T47D (cell line): Measurements from ENCODE around the gene DNAH11.

Experiments used
- DNase-seq, 2 experiments: peaks; one replicate each; pipeline versions ENCODE4 v3.0.0 to v3.0.0-alpha.2; 2011 to 2012; ENCODE audit warnings: low read depth in 1 of 2, low spot score in 1 of 2
- JUND ChIP-seq: IDR thresholded peaks from 2 replicates; pipeline ENCODE4 v1.6.1; 2012; ENCODE audit warnings: low read depth
- in situ Hi-C: cut with HindIII; loops from 2 replicates; pipeline ENCODE4 v1.10.0; 2016; ENCODE audit warnings: low sequenced_read_pairs, low pct_unique_long_range_greater_than_20kb

DNAH11 gene

GRCh38 chr7:21616091-21616490 lies 73.3 kb downstream of the DNAH11 start:
- DNase-seq, result no peak
- no peak for TF ChIP-seq JUND
- in situ Hi-C loops, result no loop called here

DNA sequence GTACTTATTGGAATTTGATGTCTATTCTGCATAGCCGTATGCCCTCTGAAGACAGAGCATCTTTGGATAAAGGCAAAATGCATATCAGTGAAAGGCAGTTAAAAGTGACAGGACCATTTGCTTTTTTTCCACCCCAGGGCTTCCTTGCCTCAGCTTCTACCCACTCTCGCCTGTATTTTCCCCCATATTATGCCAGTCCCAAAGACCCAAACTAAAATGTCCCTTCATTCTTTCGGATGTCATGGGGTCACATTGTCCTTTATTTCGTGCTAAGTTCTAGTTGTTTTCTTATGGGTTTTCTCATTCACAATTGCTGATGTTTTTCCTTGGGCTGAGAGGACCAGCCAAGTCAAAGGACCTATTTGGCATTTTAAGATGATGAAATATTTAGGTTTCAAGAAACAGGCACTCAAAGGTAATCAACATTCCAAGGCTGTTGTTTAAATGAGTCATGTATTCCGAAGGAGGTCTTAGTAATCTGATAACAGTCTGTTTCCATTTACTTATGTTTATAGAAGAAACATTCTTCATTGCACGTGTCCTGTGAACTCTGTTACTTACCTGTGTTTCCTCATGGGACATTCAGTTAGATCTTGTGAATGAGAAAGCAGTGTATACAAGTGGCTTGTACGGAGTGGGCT lies 74.1 kb downstream of the DNAH11 start:
- TF ChIP-seq JUND, result 0 out of 2 replicates have a peak, but pooled peaks have one; percentile 28
- in situ Hi-C loops, result no loop called here
- DNase-seq, result peak in 1 of 2 experiments; percentile 39

GRCh38 chr7:21617513-21617912 lies 74.7 kb downstream of the DNAH11 start:
- TF ChIP-seq JUND, result no peak
- in situ Hi-C loops, result no loop called here
- DNase-seq, result no peak

GRCh38 chr7:21617916-21618390 lies 75.1 kb downstream of the DNAH11 start:
- TF ChIP-seq JUND, result no peak
- in situ Hi-C loops, result no loop called here
- DNase-seq, result peak in 1 of 2 experiments; percentile 47

GRCh38 chr7:21618706-21619105 lies 75.9 kb downstream of the DNAH11 start:
- no peak for TF ChIP-seq JUND

DNA sequence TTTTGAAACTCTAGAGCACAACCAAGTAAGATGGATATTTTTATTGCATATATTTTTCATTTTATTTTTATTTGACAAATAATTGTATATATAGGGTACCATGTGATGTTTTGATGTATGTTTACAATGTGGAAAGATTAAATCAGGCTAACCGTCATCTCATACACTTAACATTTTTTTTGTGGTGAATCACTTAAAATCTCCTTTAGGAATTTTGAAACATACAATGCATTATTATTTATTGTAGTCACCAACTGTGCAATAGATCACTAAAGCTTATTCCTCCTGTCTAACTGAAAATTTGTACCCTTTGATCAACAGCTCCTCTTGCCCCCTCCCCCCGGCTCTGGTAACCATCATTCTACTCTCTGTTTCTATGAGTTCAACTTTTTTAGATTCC lies 77.2 kb downstream of the DNAH11 start:
- in situ Hi-C loops, result no loop called here
- DNase-seq, result no peak
- no peak for TF ChIP-seq JUND

More at GRCh38 chr7:21618706-21619105, 75.9 kb downstream of the DNAH11 start:
- in situ Hi-C loops, result no loop called here
- DNase-seq, result no peak

DNA sequence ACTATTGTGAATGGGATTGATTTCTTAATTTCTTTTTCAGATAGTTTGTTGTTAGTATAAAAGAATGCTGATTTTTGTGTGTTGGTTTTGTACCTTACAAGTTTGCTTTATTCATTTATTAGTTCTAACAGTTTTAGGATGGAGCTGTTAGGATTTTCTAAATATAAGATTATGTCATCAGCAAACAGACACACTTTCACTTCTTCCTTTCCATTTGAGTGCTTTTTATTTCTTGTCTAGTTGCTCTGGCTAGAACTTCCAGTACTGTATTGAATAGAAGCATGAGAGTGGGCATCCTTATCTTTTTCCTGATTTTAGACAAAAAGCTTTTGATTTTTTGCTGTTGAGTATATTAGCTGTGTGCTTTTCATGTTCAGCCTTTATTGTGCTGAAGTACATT lies 81.5 kb downstream of the DNAH11 start:
- no peak for DNase-seq
- in situ Hi-C loops, result no loop called here
- no peak for TF ChIP-seq JUND

DNA sequence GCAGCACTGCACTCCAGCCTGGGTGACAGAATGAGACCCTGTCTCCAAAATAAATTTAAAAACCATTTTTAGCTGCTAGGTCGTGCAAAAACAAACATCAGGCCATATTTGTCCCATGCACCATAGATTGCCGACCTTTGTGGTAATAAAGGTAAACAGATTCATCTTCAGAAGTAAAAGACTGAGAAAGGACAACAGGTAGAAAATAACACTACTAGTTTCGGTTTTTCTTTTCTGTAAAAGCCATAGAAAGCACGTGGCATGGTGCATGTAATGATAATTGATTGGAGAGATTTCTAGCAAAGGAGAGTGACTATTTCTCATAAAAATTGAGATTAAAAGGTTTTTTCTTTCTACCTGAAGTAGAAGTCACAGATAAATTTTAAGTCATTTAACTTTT lies 93.9 kb downstream of the DNAH11 start:
- in situ Hi-C loops, result no loop called here
- DNase-seq, result no peak
- no peak for TF ChIP-seq JUND

DNA sequence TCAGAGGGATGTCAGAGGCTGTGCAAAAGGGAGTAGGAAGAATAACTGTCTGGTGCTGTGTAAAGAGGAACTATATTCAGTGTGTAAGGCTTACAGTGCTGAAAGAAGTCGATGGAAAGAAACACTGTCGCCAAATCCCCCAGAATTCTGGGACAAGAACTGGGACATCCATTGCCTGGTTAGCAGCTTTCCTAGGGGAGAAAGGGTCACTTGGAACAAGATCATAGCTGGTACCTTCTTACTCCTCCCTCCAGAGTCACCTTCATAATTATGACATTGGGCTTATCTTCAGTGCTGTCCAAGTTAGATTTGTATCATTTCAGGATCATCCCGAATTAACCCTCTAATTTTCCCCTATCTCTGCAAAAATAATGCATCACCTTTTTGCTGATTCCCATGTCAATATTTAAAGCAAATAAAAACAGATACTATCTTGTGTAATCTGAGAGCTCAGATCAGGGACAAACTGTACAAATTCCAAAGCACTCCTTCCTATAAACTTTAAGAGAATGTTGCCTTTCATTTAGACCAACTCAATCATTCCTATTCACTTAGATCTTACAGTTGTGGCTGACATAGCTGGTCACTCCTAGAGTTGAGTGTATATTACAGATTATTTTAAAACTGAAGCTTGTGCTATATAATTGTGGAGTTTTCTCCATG lies 96.5 kb downstream of the DNAH11 start:
- in situ Hi-C loops, result no loop called here
- TF ChIP-seq JUND, result no peak
- no peak for DNase-seq

DNA sequence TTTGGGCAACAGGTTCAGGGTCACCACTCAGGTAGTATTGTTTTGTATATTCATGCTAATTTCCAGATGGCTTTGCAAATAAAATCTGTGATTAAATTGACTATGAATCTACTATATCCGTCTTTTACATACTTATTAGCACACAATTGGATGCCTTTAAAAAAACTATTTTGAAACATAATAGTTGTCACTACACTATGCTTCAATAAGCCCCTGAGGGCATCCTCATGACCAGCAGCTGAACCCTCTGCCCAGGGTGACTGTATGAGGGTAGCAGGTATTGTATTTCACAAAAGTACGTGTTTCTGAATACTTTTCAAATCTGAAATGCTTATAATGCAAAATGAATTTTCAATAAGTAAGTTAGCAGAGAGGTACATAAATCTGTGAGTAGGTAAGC lies 97.3 kb downstream of the DNAH11 start:
- no peak for TF ChIP-seq JUND
- no peak for DNase-seq
- in situ Hi-C loops, result no loop called here

GRCh38 chr7:21641546-21641945 lies 98.7 kb downstream of the DNAH11 start:
- in situ Hi-C loops, result no loop called here
- no peak for TF ChIP-seq JUND
- no peak for DNase-seq

DNA sequence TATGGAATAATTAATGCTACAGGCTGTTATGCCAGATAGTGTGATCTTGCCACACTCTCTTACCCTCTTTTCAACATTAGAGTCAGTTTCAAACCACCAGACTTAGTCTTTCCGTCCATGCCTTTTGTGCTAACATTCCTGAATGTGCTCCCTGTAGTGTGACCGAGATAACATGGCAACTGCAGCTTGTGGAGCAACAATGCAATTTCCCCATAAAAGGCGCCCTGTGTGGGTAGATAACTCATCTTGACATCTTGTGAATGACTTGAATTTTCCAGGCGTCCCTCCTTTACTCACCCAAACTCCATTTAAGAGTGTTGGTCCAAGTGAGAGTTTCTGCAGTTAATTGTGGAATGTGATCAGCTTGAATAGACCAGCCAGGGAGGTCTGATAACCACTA lies 99.6 kb downstream of the DNAH11 start:
- no peak for TF ChIP-seq JUND
- no peak for DNase-seq
- in situ Hi-C loops, result no loop called here

DNA sequence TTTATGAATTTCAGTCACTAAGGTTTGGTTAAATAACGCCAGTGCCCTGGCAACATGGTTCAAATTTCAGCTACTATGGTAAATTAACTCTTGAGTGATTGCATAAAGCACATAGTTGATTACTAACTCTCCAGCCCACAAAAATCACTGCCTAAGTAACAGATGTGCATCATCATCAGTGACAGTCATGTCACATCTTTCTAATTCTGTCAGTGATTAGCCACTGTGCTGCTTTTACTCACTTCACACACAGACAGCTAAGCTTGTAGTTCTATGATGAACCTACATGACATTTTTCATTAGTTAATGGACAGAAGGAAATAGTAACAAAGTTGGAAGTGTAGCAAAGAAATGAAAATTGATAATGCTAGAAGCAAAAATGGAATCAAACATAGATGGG lies 108.9 kb downstream of the DNAH11 start:
- no peak for DNase-seq
- in situ Hi-C loops, result no loop called here
- no peak for TF ChIP-seq JUND
